Ishikawa (cell line): ENCODE data around the gene VPS37B.

ENCODE experiments used
- EGR1 ChIP-seq: IDR thresholded peaks from 2 replicates; pipeline ENCODE4 v1.6.1; 2012
- EP300 ChIP-seq: IDR thresholded peaks from 2 replicates; pipeline ENCODE4 v1.6.1; 2012; ENCODE audit warnings: borderline replicate concordance
- FOXM1 ChIP-seq: IDR thresholded peaks from 2 replicates; pipeline ENCODE4 v1.6.1; 2012; ENCODE audit warnings: low read depth, borderline replicate concordance
- NFIC ChIP-seq: IDR thresholded peaks from 2 replicates; pipeline ENCODE4 v1.6.1; 2012
- RAD21 ChIP-seq: IDR thresholded peaks from 2 replicates; pipeline ENCODE4 v1.6.1; 2012; ENCODE audit warnings: low read depth
- TAF1 ChIP-seq: IDR thresholded peaks from 2 replicates; pipeline ENCODE4 v1.6.1; 2012; ENCODE audit warnings: low read depth, mild to moderate bottlenecking
- TEAD4 ChIP-seq: IDR thresholded peaks from 2 replicates; pipeline ENCODE4 v1.6.1; 2012
- YY1 ChIP-seq: IDR thresholded peaks from 2 replicates; pipeline ENCODE4 v1.6.1; 2012; ENCODE audit warnings: low read depth
- TF ChIP-seq, protein P1 (sequence below): IDR thresholded peaks from 2 replicates; pipeline ENCODE4 v1.6.1; 2012; ENCODE audit warnings: low read depth, mild to moderate bottlenecking
- TF ChIP-seq, protein P2 (sequence below): IDR thresholded peaks from 2 replicates; pipeline ENCODE4 v1.6.1; 2012

DNA sequence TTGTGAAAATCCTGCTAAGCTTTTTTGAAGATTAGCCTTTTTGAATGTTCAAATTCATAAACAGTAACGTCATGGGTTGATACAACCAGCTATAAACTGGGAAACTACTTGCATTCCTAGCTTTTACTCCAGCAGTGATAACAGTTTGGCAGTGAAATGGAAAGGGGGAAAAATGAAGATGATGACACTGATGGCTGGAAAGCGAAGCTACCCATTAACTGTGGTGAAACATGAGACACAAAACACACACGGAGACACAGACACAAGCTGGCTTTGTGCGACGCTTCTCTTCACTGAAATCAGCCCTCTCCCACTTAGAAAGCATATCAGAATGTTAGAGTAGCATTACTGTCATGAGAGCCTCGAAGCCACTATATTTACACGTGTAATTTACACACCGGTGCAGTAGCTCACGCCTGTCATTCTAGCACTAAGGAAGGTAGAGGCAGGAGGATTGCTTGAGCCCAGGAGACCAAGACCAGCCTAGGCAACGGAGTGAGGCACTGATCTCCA, 15.7 kb downstream of the VPS37B start:
- TF ChIP-seq TAF1: no peak
- TF ChIP-seq, protein P1, sequence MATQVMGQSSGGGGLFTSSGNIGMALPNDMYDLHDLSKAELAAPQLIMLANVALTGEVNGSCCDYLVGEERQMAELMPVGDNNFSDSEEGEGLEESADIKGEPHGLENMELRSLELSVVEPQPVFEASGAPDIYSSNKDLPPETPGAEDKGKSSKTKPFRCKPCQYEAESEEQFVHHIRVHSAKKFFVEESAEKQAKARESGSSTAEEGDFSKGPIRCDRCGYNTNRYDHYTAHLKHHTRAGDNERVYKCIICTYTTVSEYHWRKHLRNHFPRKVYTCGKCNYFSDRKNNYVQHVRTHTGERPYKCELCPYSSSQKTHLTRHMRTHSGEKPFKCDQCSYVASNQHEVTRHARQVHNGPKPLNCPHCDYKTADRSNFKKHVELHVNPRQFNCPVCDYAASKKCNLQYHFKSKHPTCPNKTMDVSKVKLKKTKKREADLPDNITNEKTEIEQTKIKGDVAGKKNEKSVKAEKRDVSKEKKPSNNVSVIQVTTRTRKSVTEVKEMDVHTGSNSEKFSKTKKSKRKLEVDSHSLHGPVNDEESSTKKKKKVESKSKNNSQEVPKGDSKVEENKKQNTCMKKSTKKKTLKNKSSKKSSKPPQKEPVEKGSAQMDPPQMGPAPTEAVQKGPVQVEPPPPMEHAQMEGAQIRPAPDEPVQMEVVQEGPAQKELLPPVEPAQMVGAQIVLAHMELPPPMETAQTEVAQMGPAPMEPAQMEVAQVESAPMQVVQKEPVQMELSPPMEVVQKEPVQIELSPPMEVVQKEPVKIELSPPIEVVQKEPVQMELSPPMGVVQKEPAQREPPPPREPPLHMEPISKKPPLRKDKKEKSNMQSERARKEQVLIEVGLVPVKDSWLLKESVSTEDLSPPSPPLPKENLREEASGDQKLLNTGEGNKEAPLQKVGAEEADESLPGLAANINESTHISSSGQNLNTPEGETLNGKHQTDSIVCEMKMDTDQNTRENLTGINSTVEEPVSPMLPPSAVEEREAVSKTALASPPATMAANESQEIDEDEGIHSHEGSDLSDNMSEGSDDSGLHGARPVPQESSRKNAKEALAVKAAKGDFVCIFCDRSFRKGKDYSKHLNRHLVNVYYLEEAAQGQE: no peak
- TF ChIP-seq EGR1: no peak
- no peak for TF ChIP-seq TEAD4
- no peak for TF ChIP-seq RAD21
- TF ChIP-seq FOXM1: no peak
- no peak for TF ChIP-seq YY1
- TF ChIP-seq EP300: no peak
- TF ChIP-seq NFIC: no peak
- TF ChIP-seq, protein P2, sequence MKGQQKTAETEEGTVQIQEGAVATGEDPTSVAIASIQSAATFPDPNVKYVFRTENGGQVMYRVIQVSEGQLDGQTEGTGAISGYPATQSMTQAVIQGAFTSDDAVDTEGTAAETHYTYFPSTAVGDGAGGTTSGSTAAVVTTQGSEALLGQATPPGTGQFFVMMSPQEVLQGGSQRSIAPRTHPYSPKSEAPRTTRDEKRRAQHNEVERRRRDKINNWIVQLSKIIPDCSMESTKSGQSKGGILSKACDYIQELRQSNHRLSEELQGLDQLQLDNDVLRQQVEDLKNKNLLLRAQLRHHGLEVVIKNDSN: no peak
